GM19043 (cell line): ENCODE results near the gene FAM76B.

Experiments used
- ATAC-seq: cut with Tn5 transposase; IDR thresholded peaks from one replicate; pipeline ENCODE4 v1.9.1; 2021; ENCODE audit warnings: low read depth; ENCODE audit not compliant: unreplicated experiment

The FAM76B gene

DNA sequence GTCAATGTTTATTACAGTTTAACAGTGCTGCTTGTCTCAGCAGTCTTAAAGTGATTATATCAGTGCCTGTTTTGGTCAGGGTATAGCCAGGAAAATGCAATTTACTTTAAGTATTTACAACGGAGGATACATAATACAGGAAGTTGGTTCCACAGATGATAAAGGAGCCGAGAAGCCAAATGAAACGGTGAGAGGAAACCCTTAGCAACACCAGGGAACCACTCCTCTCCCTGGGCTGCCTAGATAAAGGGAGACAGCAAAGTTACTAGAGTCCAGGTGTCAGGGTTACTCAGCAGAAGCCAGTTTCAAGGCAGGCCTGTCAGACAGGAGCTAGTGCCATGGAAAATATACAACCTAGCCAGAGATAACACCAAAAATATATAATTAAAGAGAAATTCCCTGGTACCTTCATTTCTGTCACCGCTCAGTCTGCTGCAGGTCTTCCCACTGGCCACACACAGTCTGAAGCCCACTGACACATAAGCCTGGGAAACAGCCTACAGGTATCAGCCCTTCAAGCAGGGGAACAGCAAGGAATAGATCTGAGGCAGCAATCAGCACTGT, 55.5 kb downstream of the FAM76B start:
- ATAC-seq = no peak

DNA sequence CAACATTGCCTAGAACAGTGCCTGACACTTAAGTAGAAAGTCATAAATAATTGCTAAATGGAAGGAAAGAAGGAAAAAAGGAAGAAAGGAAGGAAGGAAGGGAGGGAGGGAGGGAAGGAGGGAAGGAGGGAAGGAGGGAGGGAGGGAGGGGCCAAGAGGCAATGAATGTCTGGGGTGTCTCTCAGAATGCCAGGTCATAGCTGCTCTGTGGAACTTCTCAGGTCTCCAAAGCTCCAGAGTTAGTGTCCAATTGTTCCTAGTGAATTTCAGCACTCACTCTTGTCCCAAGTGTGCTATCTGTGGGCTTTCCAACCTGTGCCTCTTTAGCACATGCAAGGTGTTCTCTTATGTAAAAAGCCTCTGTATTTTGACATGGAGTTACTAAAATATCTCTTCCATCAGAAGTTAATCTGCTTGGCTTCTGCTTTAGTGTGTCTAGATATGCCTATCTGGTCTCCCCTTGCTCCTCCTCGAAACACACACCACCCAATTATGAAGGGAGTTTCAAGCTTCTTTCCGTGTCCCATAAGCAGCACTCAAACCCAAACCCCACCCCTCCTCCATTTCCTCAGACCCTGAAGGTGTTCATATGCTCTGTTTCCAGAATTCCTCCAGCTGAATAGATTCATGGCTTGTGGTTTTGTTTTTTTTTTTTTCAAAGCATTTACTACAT, 56.5 kb downstream of the FAM76B start:
- no peak for ATAC-seq

DNA sequence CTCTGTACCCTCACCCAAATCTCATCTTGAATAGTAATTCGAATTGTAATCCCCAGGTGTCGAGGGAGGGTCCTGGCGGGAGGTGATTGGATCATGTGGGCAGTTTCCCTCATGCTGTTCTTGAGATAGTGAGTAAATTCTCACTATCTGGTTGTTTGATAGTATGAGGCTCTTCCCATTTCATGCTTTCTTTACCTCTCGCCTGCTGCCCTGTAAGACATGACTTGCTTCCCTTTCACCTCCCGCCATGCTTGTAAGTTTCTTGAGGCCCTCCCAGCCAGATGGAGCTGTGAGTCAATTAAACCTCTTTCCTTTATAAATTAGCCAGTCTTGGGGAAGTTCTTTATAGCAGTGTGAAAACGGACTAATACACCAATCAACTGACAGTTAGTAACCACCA, 60.1 kb downstream of the FAM76B start:
- no peak for ATAC-seq

DNA sequence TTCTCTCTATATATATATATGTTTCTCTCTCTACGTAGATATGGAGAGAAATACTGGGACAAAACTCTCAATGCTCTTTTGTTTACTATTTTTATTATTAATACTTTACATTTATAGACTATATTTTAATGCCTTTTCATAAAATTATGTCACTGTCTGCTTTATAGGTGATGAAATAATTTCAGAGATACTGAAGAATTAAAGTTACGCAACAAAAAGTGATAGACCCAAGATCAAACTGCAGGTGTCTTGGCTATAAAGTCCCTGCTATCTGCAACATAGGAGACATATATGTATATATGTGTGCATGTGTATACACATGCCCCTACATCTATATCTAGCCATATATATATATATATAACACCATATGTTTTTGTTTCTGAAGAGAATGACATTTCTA, 60.8 kb downstream of the FAM76B start:
- ATAC-seq = no peak

DNA sequence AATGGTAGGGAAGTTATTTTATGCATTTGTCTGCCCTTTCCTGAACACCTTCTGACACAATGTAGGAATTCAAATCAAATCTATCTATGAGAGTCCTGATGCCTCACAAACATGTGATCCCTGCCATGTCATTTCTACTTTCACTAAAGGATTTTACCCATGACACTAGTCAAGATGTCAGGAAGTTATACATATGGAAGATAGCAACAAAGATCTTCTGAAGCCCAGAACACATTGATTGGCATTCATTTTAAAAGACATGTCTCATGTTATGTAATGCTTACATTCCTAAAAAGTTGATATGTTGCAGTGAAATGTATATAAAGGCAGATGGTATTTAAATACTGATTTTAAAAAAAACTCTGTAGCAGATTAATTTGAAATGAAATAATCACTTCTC, 61.5 kb downstream of the FAM76B start:
- no peak for ATAC-seq

DNA sequence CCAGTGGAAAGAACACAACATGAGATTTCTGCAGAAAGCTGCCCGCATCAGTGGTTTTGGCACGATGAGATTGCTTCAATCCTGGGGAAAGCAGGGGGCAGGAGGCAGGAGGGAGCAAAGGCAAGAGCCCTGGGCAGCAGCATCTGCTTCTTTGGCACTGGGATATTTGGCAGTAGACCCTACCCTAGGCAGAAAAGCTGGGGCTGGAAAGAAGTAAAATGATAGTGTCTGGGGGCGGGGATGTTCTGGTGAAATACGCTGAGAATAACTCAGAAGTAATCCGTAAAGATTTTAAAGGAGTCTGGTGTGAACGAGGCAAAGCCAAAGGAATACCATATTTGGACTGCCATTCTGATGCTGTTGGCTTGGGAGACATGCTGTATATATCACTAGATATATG, 62.0 kb downstream of the FAM76B start:
- no peak for ATAC-seq

DNA sequence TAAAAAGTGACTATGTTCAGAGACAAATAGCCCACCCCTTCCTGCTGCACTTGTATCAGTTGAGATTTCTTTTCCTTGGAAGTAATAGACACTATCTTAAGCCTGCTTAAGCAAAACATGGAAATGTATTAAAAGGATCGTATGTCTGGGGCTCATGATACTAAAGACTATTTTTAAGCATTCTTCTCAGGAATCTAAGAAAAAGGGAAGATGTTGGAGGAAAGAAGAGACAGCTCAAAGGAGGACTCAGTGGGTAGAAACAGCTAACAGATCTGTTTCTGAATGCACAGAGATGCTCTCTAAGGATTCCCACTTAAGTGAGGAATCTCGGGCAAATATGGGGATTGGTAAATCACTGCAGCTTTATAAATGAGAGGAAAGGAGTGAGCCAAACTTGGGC, 62.5 kb downstream of the FAM76B start:
- no peak for ATAC-seq

DNA sequence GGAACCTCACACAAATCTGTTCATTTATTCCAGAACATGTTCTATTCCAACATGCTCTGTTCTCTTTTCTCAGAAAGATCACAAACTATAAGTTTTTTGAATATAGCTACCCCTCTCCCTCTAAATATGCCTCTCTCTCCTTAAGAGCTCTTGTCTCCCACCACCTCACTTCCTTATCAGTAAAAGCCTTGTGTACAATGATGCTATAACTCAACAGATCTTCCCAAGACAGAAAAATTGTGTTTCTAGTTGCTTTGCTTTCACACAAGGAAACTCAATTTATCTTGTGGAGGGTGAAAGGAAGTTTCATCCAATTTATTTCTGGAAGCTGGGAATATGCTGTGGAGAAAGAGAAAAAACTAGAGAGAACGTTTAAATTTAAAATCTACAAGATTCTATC, 64.4 kb downstream of the FAM76B start:
- no peak for ATAC-seq

DNA sequence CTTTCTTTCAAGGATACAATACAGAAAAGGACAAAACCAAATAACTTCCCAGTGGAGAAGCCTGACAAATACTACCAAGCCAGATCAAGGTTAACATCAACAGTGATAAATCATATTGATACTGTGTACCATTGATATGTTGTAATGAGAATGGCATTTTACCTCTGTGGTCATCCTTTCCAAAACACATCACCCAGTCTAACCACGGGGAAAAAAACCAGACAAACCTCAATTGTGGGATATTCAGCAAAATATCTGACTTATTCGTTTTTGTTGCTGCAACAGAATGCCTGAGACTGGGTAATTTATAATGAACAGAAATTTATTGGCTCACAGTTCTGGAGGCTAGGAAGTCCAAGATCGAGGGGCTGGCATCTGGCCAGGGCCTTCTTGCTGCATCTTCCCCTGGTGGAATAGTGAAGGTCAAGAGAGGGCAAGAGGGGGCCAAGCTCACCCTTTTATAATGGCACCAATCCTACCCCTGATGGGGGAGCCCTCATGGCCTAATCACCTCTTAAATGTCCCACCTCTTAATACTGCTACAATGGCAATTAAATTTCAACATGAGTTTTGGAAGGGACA, 66.1 kb downstream of the FAM76B start:
- no peak for ATAC-seq

DNA sequence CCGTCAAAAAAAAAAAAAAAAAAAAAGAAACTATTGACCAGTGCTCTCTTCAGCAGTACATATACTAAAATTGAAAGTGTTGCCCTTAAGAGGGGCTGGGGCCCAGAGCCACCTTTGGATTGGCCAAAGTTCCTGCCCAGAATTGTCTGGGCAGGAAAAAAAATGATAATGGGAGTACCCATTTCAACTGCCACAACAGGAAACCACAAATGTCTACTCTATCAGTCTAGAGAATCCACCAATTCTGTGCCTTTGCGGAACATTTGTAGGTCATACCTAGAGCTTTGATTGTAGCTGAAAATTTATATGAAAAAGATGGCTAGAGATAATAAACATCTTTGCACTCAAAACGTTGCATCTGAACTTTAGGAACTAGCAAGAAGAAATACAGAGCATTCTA, 69.4 kb downstream of the FAM76B start:
- no peak for ATAC-seq
